CD1c-positive myeloid dendritic cell (primary cell): ENCODE results near the gene SPTBN4.
"Not testable (repeated sequence)": the region's sequence is repeated elsewhere in the genome, so short reads cannot be mapped to it uniquely, and the experiment has no call there.

Experiments
- DNase-seq: peaks from one replicate; pipeline ENCODE4 v3.0.0-alpha.2; 2016; ENCODE audit errors: extremely low spot score

The SPTBN4 gene

DNA sequence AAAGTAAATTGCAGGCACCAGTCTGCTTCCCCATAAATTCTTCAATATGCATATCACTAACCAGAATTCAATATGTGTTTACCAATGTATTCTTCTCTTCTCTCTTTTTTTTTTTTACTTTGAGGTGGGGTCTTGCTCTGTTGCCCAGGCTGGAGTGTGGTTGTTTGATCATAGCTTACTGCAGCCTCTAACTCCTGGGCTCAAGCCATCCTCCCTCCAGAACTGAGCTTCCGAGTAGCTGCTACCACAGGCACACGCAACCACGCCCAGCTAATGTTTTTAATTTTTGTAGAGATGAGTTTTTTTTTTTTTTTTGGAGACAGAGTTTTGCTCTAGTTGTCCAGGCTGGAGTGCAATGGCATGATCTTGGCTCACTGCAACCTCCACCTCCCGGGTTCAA, 151.2 kb downstream of the SPTBN4 start:
- no peak for DNase-seq

DNA sequence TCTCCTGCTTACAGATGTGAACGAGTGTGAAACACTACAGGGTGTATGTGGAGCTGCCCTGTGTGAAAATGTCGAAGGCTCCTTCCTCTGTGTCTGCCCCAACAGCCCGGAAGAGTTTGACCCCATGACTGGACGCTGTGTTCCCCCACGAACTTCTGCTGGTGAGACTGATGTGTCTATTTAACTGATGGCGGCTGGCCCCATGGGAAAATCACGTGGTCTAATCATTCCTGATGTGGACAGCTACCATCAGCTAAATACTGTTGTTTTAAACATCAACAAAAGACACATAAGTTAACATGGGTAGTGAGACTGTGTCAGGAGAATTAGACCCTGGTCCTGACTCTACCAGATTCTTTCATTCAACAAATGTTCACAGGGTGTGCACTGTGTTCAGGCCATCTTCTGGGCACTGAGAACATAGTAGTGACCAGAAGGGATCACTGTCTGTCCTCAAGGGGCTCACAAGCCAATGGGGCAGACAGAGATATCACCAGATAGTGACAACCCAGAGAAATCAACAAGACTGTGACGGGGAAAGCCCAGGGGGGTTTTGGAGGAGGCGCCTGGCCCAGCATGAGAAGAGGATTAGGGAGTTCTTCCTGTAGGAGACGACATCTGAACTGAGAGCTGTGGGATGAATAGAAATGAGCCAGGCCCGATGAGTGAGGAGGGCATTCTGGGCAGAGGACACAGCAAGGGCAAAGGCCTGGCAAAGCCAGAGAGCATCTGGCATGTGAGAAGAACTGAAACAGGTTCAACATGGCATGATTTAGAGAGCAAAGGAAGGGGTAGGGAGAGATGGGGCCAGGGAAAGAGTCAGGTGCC, 152.7 kb downstream of the SPTBN4 start:
- no peak for DNase-seq

DNA sequence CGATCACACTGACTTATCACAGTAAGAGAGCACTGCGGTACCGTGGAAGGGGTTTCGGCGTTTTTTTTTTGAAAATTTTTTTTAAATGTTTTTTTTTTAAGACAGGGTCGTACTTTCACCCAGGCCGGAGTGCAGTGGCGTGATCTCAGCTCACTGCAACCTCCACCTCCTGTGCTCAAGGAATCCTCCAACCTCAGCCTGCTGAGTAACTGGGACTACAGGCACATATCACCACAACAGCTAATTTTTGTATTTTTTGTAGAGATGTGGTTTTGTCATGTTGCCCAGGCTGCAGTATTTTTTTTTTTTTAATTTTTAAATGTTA, 153.3 kb downstream of the SPTBN4 start:
- no peak for DNase-seq

DNA sequence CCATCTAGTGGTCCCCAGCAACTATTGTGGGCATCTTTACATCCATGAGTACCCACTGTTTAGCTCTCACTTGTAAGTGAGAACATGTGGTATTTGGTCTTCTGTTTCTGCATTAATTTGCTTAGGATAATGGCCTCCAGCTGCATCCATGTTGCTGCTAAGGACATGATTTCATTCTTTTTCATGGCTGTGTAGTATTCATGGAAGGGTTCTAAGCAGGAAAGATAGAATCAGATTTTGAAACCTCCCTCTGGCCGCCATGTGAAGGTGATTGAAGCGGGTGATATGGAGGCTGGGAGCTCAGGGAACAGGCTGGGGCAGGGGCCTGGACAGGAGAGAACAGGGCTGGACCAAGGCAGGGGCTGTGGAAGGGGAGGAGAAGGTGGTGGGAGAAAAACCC, 154.5 kb downstream of the SPTBN4 start:
- DNase-seq: no peak

DNA sequence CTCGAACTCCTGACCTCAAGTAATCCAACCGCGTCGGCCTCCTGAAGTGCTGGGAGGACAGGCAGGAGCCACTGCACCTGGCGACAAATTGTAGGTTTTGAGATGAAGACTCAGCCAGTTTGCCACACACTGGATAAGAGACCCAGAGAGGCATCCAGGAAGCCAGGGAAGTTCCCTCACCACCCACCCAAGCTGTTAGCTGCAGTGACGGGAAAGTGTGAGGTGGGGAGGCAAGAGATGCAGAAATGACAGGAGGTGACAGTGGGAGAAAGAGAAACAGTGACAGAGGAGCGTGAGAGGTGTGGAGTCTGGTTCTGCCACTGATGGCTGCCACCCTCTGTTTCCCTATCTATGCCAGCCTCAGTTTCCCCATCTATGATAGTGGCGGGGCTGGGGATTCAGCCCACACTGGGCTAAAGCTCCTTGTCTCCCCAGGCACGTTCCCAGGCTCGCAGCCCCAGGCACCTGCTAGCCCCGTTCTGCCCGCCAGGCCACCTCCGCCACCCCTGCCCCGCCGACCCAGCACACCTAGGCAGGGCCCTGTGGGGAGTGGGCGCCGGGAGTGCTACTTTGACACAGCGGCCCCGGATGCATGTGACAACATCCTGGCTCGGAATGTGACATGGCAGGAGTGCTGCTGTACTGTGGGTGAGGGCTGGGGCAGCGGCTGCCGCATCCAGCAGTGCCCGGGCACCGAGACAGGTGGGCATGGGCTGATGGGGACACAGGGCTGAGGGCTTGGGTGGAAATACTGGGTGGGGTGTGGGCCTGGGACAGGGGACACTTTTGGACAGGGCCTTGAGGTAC, 155.4 kb downstream of the SPTBN4 start:
- DNase-seq: no peak

DNA sequence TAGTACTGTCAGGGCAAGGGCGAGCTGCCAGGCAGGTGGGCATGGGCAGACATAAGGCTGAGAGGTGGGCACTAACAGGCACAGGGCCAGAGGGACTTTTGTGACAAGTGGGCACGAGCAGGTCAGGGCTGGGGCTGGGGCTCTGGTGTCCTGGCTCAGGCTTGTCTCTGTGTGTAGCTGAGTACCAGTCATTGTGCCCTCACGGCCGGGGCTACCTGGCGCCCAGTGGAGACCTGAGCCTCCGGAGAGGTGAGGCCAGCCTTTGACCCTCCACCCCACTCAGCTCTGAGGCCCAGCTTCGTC, 155.9 kb downstream of the SPTBN4 start:
- no peak for DNase-seq

DNA sequence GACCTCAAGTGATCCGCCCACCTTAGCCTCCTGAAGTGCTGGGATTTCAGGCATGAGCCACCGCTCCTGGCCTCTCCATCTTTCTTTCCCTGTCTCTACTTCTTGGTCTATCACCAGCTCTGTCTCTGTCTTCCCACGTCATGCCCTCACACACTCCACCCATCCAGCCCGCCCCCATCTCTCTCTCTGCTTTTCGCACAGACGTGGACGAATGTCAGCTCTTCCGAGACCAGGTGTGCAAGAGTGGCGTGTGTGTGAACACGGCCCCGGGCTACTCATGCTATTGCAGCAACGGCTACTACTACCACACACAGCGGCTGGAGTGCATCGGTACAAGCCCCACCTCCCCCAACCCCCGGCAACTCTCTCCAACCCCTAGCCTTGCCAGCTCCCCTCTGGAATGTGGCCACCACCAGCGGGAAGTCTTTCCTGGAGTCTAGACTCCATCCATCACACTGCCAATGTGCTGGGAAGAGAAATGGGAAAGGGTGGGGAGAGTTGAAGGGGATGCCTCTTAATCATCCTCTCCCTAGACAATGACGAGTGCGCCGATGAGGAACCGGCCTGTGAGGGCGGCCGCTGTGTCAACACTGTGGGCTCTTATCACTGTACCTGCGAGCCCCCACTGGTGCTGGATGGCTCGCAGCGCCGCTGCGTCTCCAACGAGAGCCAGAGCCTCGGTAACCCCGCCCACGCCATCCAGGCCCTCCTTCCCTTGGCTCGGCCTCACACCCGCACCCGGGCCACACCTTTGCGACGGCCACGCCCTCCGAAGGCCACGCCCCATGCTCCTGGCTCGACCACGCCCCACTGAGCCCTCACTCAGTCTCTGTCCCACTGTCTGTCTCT, 156.8 kb downstream of the SPTBN4 start:
- no peak for DNase-seq

DNA sequence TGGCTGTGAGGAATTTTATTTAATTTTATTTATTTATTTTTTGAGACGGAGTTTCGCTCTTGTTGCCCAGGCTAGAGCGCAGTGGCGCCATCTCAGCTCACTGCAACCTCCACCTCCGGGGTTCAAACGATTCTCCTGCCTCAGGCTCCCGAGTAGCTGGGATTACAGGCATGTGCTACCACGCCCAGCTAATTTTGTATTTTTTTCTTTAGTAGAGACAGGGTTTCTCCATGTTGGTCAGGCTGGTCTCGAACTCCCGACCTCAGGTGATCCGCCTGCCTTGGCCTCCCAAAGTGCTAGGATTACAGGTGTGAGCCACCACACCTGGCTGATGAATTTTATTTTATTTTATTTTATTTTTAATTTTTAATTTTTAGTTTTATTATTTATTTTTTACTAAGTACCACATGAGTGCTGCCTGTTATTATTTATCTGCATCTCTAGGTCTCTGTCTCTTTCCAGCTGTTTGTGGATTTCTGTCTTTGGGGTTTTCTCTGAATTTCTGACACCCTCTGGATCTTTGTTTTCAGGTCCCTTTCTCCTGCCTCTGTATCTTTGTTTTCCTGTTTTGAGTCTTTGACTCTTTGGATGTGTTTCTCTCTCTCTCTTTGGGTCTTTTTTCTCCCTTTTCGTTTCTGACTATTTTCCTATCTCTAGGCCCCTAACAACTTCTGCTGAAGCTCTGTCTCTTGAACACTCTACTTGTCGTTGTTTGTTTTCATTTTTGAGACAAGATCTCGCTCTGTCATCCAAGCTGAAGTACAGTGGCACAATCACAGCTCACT, 157.8 kb downstream of the SPTBN4 start:
- not testable (repeated sequence) for DNase-seq

DNA sequence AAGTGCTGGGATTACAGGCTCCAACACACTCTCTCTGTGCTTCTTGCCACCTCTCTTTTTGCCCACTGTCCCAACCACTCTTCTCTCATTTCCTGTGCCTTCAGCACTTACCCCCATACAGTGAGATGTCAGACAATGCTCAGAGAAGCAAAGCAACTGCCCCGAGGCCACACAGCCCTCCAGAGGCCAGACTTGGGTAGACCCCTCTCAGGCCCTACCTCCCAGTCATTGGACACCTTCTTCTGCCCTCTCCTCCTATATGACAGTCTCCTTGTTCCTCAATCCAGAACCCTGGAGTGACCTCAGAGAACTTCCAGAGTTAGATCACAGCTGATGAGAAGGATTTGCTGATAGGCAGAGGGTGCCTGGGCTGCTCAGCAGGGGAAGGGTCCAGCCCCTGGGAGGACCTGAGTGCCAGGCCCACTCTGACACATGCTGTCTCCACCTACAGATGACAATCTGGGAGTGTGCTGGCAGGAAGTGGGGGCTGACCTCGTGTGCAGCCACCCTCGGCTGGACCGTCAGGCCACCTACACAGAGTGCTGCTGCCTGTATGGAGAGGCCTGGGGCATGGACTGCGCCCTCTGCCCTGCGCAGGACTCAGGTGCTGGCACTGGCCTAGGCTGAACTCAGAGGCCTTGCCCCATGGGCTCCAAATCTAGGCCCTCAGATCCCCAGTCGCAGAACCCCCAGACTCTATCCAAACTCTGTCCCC, 158.8 kb downstream of the SPTBN4 start:
- peak; percentile 49 for DNase-seq
